K562 (cell line): ENCODE data around the gene LRRC57. TPM values are rescaled to one million over a fixed set of nuclear protein-coding genes. Genes with fewer than 3 reads are reported as not detected.
A peak's percentile ranks its signal among the peaks of the same experiment; 100 is the strongest.

ENCODE experiments used
- ADNP ChIP-seq: fragments of 200-800 bp; sonication (Bioruptor generic); IDR thresholded peaks from 2 replicates; pipeline ENCODE4 v1.6.1; 2016; ENCODE audit warnings: missing genetic modification characterization, missing compliant biosample characterization
- BCL6 ChIP-seq: fragments of 250-450 bp; sonication (Bioruptor Pico); IDR thresholded peaks from 2 replicates; pipeline ENCODE4 v1.4.0; 2020
- CEBPB ChIP-seq: fragments of 450-650 bp; IDR thresholded peaks from 2 replicates; pipeline ENCODE4 v1.6.1; 2016; ENCODE audit warnings: missing genetic modification characterization, missing compliant biosample characterization
- DPF2 ChIP-seq: fragments of 450-650 bp; IDR thresholded peaks from 2 replicates; pipeline ENCODE4 v1.6.1; 2016
- FOS ChIP-seq: IDR thresholded peaks from 3 replicates; pipeline ENCODE4 v1.6.1; 2011; ENCODE audit not compliant: insufficient read length; ENCODE audit errors: extremely low read depth
- PHF8 ChIP-seq: fragments of 200-600 bp; sonication (generic); IDR thresholded peaks from 2 replicates; pipeline ENCODE4 v1.6.1; 2012; ENCODE audit warnings: mixed run types, mild to moderate bottlenecking, inconsistent platforms, low read length, moderate library complexity, borderline replicate concordance
- RAD51 ChIP-seq: fragments of 450-650 bp; IDR thresholded peaks from 2 replicates; pipeline ENCODE4 v1.7.1; 2016; ENCODE audit warnings: low read depth, mild to moderate bottlenecking, borderline replicate concordance
- RBFOX2 ChIP-seq: fragments of 200-400 bp; formaldehyde crosslinking; IDR thresholded peaks from 2 replicates; pipeline ENCODE4 v1.6.1; 2017; ENCODE audit warnings: low read depth, mild to moderate bottlenecking, low read length, moderate library complexity
- RBM15 ChIP-seq: fragments of 200-400 bp; formaldehyde crosslinking; IDR thresholded peaks from 2 replicates; pipeline ENCODE4 v1.6.1; 2018; ENCODE audit warnings: mild to moderate bottlenecking, low read length, moderate library complexity; ENCODE audit not compliant: insufficient read depth
- RBM34 ChIP-seq: fragments of 200-400 bp; formaldehyde crosslinking; IDR thresholded peaks from 2 replicates; pipeline ENCODE4 v1.6.1; 2018; ENCODE audit warnings: low read length, borderline replicate concordance; ENCODE audit not compliant: insufficient read depth
- RFX1 ChIP-seq: fragments of 450-650 bp; IDR thresholded peaks from 2 replicates; pipeline ENCODE4 v1.6.1; 2016; ENCODE audit warnings: mild to moderate bottlenecking, moderate library complexity
- SMARCC2 ChIP-seq: fragments of 450-650 bp; IDR thresholded peaks from 2 replicates; pipeline ENCODE4 v1.6.1; 2017; ENCODE audit warnings: antibody characterized with exemption, moderate library complexity, mild to moderate bottlenecking, low read depth
- SRSF3 ChIP-seq: fragments of 200-400 bp; formaldehyde crosslinking; IDR thresholded peaks from 2 replicates; pipeline ENCODE4 v1.6.1; 2016; ENCODE audit warnings: mild to moderate bottlenecking, low read length, moderate library complexity; ENCODE audit not compliant: insufficient read depth
- TCFL5 ChIP-seq: fragments of 250-450 bp; sonication (Bioruptor Pico); conservative IDR thresholded peaks from 2 replicates; pipeline ENCODE4 v1.6.1; 2021; ENCODE audit warnings: mild to moderate bottlenecking, moderate library complexity, matching md5 sums
- ZBED1 ChIP-seq: IDR thresholded peaks from 2 replicates; pipeline ENCODE4 v1.6.1; 2014
- polyA plus RNA-seq, 8 experiments: library from polyadenylated mRNA; depleted of rRNA in 4 of 8; stranded (reverse) in 5 of 8; unstranded in 3 of 8; fragments of >200 nt; fragmentation: Nextera tagmentation in 2 of 8; fragmentation: Illumina TruSeq in 1 of 8; extraction: Ambion mirVana in 2 of 8; extraction: Trizol in 1 of 8; gene quantifications; 2 replicates each; pipeline versions ENCODE4 v1.2.1 to v1.2.3, GENCODE V29; 2011 to 2014; ENCODE audit warnings: inconsistent platforms in 1 of 8, missing spikeins in 1 of 8
- total RNA-seq, 7 experiments: library from RNA; depleted of rRNA in 6 of 7; stranded (reverse); fragments of >200 nt in 6 of 7; fragmentation: Illumina TruSeq in 2 of 7; extraction: Trizol in 2 of 7; gene quantifications; 2 replicates each; pipeline versions ENCODE4 v1.2.1 to v1.2.3, GENCODE V29; 2011 to 2021; ENCODE audit warnings: low replicate concordance in 1 of 7
- TF ChIP-seq, protein P1 (sequence below): fragments of 150-350 bp; conservative IDR thresholded peaks from 2 replicates; pipeline ENCODE4 v1.6.1; 2014; ENCODE audit warnings: low read length
- TF ChIP-seq, protein P2 (sequence below): fragments of 450-650 bp; conservative IDR thresholded peaks from 2 replicates; pipeline ENCODE4 v1.6.1; 2016; ENCODE audit warnings: missing genetic modification characterization, low read depth, mild to moderate bottlenecking, control low read depth, missing compliant biosample characterization
- TF ChIP-seq, protein P3 (sequence below): sonication (generic); formaldehyde crosslinking; IDR thresholded peaks from 2 replicates; pipeline ENCODE4 v1.8.0; 2022; ENCODE audit warnings: mild to moderate bottlenecking, missing genetic modification reagents, borderline replicate concordance
- TF ChIP-seq, protein P4 (sequence below): fragments of 450-650 bp; formaldehyde crosslinking; IDR thresholded peaks from 2 replicates; pipeline ENCODE4 v1.4.0; 2022; ENCODE audit warnings: missing genetic modification characterization

LRRC57 gene
- total and polyA plus RNA-seq, 9 of the 15 experiments (the other 6 are each of a cell fraction or from before 2014, with no cell fraction given), result 3.9 to 20.4 (median 14.8) TPM

DNA sequence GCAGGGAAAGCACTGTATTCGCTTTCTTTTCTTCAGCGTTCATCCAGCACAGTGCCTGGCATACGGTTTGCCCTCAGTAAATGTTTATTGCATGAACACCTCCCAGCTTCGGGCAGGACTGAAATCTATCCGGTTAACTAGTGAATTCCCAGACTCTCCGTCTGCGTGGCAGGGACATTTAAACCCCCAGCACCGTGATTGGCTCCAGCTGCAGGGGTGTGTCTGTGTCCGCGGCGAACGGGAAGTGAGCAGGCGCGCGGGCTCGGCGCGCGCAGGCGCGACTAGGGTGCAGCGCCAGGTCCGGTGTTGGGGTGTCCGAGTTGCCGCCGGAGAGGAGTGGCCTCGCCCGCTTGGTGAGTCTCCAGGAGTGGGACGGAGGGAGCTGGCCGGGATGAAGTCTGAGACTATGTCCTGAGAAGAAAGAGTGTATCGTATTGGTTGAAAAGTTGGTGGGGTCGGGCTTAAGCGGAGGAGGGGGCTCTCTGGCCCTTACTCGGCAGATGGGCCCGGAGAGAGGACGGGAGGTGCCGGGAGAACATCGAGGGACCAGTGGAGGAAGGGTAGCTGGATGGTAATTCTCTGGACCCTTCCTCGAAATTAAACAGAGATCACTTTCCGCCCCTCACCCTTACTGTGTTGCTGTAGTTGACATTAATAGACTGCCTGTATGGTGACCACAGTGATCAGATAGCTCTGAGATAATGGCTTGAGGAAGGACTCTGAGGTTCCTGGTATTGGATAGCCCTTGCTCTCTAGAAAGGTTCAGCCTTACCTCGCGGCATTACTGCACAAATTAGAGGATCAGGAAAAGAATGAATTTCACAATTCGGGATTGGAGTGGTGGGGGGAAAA lies 53.0 kb downstream of the LRRC57 start, which contains the start of gene SNAP23 (continued):
- TF ChIP-seq ADNP (tag) (no peak), PHF8 (peak; percentile 76; the same call in 1 of the 2 replicates), SRSF3 (no peak), FOS (peak; percentile 62), CEBPB (tag) (no peak), BCL6 (no peak), RBM15 (no peak), RBM34 (no peak), SMARCC2 (no peak; the same call in 1 of the 2 replicates), RBFOX2 (peak; percentile 92), DPF2 (peak; percentile 61), ZBED1 (no peak), RAD51 (no peak), RFX1 (no peak), TCFL5 (no peak)
- TF ChIP-seq, protein P1, sequence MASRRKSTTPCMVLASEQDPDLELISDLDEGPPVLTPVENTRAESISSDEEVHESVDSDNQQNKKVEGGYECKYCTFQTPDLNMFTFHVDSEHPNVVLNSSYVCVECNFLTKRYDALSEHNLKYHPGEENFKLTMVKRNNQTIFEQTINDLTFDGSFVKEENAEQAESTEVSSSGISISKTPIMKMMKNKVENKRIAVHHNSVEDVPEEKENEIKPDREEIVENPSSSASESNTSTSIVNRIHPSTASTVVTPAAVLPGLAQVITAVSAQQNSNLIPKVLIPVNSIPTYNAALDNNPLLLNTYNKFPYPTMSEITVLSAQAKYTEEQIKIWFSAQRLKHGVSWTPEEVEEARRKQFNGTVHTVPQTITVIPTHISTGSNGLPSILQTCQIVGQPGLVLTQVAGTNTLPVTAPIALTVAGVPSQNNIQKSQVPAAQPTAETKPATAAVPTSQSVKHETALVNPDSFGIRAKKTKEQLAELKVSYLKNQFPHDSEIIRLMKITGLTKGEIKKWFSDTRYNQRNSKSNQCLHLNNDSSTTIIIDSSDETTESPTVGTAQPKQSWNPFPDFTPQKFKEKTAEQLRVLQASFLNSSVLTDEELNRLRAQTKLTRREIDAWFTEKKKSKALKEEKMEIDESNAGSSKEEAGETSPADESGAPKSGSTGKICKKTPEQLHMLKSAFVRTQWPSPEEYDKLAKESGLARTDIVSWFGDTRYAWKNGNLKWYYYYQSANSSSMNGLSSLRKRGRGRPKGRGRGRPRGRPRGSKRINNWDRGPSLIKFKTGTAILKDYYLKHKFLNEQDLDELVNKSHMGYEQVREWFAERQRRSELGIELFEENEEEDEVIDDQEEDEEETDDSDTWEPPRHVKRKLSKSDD, result peak; percentile 45; the same call in 1 of the 2 replicates
- TF ChIP-seq, protein P2, sequence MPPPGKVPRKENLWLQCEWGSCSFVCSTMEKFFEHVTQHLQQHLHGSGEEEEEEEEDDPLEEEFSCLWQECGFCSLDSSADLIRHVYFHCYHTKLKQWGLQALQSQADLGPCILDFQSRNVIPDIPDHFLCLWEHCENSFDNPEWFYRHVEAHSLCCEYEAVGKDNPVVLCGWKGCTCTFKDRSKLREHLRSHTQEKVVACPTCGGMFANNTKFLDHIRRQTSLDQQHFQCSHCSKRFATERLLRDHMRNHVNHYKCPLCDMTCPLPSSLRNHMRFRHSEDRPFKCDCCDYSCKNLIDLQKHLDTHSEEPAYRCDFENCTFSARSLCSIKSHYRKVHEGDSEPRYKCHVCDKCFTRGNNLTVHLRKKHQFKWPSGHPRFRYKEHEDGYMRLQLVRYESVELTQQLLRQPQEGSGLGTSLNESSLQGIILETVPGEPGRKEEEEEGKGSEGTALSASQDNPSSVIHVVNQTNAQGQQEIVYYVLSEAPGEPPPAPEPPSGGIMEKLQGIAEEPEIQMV, result no peak
- TF ChIP-seq, protein P3, sequence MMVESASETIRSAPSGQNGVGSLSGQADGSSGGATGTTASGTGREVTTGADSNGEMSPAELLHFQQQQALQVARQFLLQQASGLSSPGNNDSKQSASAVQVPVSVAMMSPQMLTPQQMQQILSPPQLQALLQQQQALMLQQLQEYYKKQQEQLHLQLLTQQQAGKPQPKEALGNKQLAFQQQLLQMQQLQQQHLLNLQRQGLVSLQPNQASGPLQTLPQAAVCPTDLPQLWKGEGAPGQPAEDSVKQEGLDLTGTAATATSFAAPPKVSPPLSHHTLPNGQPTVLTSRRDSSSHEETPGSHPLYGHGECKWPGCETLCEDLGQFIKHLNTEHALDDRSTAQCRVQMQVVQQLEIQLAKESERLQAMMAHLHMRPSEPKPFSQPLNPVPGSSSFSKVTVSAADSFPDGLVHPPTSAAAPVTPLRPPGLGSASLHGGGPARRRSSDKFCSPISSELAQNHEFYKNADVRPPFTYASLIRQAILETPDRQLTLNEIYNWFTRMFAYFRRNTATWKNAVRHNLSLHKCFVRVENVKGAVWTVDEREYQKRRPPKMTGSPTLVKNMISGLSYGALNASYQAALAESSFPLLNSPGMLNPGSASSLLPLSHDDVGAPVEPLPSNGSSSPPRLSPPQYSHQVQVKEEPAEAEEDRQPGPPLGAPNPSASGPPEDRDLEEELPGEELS (CRISPR knock-in tag), result no peak
- TF ChIP-seq, protein P4, sequence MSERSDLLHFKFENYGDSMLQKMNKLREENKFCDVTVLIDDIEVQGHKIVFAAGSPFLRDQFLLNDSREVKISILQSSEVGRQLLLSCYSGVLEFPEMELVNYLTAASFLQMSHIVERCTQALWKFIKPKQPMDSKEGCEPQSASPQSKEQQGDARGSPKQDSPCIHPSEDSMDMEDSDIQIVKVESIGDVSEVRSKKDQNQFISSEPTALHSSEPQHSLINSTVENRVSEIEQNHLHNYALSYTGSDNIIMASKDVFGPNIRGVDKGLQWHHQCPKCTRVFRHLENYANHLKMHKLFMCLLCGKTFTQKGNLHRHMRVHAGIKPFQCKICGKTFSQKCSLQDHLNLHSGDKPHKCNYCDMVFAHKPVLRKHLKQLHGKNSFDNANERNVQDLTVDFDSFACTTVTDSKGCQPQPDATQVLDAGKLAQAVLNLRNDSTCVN (CRISPR knock-in tag), result no peak
